Measurements from ENCODE around the gene SOX5.

Gene SOX5

DNA sequence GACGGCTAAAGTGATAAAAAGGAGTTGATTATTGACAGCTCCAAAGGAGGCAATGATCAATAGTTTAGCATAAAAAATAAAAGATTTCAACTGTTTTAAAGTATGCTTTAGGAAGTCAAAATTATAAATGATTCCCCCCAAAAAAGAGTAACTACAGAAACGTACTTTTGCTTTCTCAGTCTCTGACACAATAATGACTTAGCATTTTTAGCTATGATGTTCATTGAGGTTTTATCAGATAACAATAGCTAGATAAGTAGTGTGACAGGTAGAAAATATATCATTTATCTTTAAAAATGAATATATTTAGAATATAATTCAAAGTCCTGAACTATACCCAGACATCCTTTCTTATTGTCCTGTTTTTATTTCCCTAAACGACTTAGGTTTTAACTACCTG is 352.9 kb downstream of the SOX5 start:
- no peak for DNase-seq
- TF ChIP-seq, protein P1, sequence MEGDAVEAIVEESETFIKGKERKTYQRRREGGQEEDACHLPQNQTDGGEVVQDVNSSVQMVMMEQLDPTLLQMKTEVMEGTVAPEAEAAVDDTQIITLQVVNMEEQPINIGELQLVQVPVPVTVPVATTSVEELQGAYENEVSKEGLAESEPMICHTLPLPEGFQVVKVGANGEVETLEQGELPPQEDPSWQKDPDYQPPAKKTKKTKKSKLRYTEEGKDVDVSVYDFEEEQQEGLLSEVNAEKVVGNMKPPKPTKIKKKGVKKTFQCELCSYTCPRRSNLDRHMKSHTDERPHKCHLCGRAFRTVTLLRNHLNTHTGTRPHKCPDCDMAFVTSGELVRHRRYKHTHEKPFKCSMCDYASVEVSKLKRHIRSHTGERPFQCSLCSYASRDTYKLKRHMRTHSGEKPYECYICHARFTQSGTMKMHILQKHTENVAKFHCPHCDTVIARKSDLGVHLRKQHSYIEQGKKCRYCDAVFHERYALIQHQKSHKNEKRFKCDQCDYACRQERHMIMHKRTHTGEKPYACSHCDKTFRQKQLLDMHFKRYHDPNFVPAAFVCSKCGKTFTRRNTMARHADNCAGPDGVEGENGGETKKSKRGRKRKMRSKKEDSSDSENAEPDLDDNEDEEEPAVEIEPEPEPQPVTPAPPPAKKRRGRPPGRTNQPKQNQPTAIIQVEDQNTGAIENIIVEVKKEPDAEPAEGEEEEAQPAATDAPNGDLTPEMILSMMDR (IDR thresholded peaks at IDR 0.05), result no peak
- peaks cover 16% of the 10 kb centered on the region for H3K9me3 Mint-ChIP-seq
- no peak overlapping the region for H3K4me3 Mint-ChIP-seq
- H3K36me3 Mint-ChIP-seq (ENCODE audit: low read depth), result peaks cover 21% of the 10 kb centered on the region
- no peaks in the 10 kb centered on the region for H3K27me3 Mint-ChIP-seq (ENCODE audit: low read depth, poor library complexity)
- no peak overlapping the region for H3K27ac Mint-ChIP-seq
- H3K4me1 Mint-ChIP-seq, result no peaks in the 10 kb centered on the region

DNA sequence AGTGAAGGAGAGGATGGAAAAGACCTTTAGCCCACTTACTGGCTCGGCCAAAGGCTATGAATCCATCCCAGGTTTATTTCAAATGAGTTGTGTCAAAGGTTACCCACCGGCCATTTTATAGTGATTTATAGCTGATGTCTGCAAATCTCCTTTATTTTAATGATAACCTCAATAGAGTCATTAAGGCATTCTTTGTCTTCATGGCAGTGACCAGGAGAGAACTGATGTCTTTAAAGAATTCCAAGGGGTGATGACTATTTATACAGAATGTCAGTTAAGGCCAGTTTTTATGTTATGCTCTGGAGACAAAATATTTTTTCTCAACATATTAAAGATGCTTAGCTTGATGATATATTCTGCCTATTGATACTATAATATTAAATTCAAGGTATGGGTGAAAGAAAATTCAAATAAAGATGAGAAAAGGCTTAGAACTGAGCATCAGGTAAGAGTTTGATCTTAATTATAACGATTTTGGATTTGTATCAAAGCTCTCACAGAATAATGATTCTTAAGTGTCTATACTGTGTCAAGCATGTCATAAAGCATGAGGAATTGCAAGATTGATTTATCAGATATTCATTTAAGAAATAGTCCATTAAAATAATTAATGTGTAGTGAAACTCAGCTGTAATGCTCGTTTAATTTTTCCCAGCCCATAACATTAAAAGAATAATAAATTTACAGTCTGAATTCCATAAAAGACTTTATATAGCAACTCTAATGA is 361.5 kb downstream of the SOX5 start:
- H3K9me3 Mint-ChIP-seq, result no peaks in the 10 kb centered on the region
- TF ChIP-seq, protein P1 (IDR thresholded peaks at IDR 0.05), result no peak
- H3K27me3 Mint-ChIP-seq (ENCODE audit: low read depth, poor library complexity), result peaks cover 2% of the 10 kb centered on the region
- H3K27ac Mint-ChIP-seq, result no peak overlapping the region
- H3K4me1 Mint-ChIP-seq, result peaks cover 5% of the 10 kb centered on the region
- no peak for DNase-seq
- no peaks in the 10 kb centered on the region for H3K36me3 Mint-ChIP-seq (ENCODE audit: low read depth)
- H3K4me3 Mint-ChIP-seq, result no peak overlapping the region

DNA sequence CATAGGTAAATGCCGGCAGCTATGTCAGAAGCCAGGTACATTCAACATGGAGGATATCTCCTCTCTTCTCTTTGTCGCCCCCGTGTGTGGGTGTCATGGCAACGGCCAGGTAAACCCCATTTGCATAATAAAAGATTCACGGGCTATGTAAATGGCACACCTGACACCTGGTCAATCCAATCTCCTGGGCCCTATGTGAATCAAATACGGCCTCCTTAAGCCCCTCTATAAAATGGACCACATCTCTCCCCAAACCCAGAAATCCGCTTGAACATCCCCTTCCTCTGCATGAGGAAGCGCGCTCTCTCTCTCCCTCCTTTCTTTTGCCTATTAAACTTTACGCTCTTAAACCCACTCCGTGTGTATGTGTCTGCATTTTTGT is 363.7 kb downstream of the SOX5 start:
- no peak for DNase-seq

DNA sequence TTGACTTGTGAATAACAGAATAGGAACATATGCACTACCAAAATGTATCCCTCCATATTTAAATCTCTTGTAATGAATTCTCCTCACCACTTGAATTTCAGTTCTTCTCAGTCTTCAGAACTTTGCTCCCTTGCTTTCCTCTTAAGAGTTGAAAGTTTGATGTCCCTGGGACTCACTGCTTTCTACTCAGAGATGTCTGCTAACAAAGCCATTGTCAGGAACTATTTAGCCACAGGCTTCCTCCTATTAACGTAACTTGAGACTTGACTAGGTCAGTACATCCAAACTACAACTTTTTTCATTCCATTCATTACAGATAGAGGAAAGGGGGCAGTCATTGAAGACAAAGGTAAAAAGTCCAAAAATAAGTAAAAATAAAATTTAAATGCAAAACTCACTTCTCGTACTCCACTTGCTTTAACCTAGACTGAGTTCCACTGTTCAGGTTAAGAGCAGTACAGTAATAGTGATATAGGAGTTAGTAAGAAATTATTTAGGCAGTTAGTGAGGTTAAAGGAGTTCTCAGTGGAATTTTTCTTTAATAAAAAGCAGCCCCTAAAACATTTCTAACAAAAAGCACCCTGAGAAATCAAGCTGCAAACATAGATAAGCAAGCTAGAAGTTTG is 364.2 kb downstream of the SOX5 start:
- Mint-ChIP-seq H3K4me3 (no peak overlapping the region), H3K36me3 (ENCODE audit: low read depth) (no peaks in the 10 kb centered on the region), H3K4me1 (peaks cover 5% of the 10 kb centered on the region), H3K27me3 (ENCODE audit: low read depth, poor library complexity) (peaks cover 5% of the 10 kb centered on the region), H3K9me3 (no peaks in the 10 kb centered on the region), H3K27ac (peak overlapping the region; percentile 10)
- TF ChIP-seq, protein P1 (IDR thresholded peaks at IDR 0.05), result no peak
- no peak for DNase-seq

More for the DNA sequence above, 363.7 kb downstream of the SOX5 start:
- H3K27me3 Mint-ChIP-seq (ENCODE audit: low read depth, poor library complexity), result peaks cover 5% of the 10 kb centered on the region
- TF ChIP-seq, protein P1 (IDR thresholded peaks at IDR 0.05), result no peak
- no peak overlapping the region for H3K27ac Mint-ChIP-seq
- H3K9me3 Mint-ChIP-seq, result no peaks in the 10 kb centered on the region
- H3K4me1 Mint-ChIP-seq, result peaks cover 5% of the 10 kb centered on the region
- no peaks in the 10 kb centered on the region for H3K36me3 Mint-ChIP-seq (ENCODE audit: low read depth)
- no peak overlapping the region for H3K4me3 Mint-ChIP-seq

DNA sequence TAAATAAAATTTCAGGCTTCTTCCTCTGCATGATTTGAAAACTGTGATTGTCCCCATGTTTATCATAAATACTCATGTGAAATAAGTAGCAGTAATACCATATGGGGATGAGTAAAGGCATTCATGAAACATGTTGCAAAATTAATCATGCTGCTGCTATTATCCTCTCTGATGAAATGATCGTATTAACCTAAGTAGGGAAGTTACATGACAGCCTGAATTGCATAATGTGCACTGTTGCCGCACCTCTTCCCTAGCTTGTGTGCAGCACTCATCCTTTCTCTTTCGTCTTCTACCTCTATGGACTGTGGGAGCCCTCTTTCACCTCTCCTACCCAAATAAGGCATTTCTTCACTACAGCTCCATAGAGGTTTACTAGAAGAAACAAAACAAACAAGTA is 367.6 kb downstream of the SOX5 start:
- DNase-seq, result no peak
- H3K4me1 Mint-ChIP-seq, result peaks cover 9% of the 10 kb centered on the region
- TF ChIP-seq, protein P1 (IDR thresholded peaks at IDR 0.05), result no peak
- no peaks in the 10 kb centered on the region for H3K36me3 Mint-ChIP-seq (ENCODE audit: low read depth)
- no peak overlapping the region for H3K4me3 Mint-ChIP-seq
- no peak overlapping the region for H3K27ac Mint-ChIP-seq
- no peaks in the 10 kb centered on the region for H3K9me3 Mint-ChIP-seq
- H3K27me3 Mint-ChIP-seq (ENCODE audit: low read depth, poor library complexity), result peaks cover 5% of the 10 kb centered on the region

DNA sequence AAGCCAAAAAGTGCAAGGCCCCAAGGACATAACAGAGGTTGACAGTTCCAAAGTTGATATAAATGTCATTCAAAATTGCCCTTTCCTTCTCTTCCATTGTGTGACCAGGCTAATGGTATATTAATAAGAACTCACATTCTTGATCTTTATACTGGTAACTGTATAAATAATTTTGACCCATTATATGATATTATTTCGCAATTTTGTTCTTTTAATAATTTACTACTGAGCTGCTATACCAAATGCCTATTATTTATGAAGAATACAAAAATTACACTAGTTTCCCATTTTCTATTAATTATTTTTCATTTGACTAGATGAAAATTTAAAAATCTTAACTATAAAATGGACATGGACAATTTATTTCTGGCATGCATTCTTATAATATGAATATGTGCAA is 370.2 kb downstream of the SOX5 start:
- peaks cover 5% of the 10 kb centered on the region for H3K27me3 Mint-ChIP-seq (ENCODE audit: low read depth, poor library complexity)
- no peak overlapping the region for H3K4me3 Mint-ChIP-seq
- H3K9me3 Mint-ChIP-seq, result no peaks in the 10 kb centered on the region
- DNase-seq, result no peak
- TF ChIP-seq, protein P1 (IDR thresholded peaks at IDR 0.05), result no peak
- H3K36me3 Mint-ChIP-seq (ENCODE audit: low read depth), result no peaks in the 10 kb centered on the region
- peaks cover 4% of the 10 kb centered on the region for H3K4me1 Mint-ChIP-seq
- no peak overlapping the region for H3K27ac Mint-ChIP-seq

All from nephron progenitor cell (in vitro differentiated cells).